ENCODE data around the gene MFSD11.
"Not testable (repeated sequence)": the region's sequence is repeated elsewhere in the genome, so short reads cannot be mapped to it uniquely, and the experiment has no call there.

Gene MFSD11

GRCh38 chr17:76797241-76797840 is 59.4 kb downstream of the MFSD11 start:
- no peak for DNase-seq (ENCODE audit: low read depth)

GRCh38 chr17:76801706-76802105 is 63.8 kb downstream of the MFSD11 start:
- no peak for DNase-seq (ENCODE audit: low read depth)

DNA sequence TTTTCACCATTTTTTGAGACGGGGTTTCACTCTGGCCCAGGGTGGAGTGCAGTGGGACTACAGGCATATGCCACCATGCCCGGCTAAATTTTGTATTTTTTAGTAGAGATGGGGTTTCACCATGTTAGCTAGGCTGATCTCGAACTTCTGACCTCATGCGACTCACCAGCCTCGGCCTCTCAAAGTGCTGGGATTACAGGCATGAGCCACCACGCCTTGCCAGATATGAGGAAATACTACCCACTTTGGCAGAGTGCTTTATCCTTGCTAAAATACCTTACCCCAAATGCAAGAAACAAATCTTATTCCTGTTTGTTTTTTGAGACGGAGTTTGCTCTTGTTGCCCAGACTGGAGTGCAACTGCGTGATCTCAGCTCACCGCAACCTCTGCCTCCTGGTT is 67.4 kb downstream of the MFSD11 start:
- peak; percentile 32 for DNase-seq (ENCODE audit: low read depth)

DNA sequence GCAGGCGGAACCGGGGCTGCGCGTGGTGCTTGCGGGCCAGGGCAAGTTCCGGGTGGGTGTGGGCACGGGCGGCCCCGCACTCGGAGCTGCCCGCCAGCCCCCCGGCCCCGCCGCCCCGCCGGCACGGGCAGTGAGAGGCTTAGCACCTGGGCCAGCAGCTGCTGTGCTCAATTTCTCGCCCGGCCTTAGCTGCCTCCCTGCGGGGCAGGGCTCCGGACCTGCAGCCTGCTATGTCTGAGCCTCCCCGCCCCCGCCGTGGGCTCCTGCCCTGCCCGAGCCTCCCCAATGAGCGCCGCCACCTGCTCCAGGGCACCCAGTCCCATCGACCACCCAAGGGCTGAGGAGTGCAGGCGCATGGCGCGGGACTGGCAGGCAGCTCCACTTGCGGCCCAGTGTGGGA is 68.2 kb downstream of the MFSD11 start:
- DNase-seq (ENCODE audit: low read depth) = not testable (repeated sequence)

DNA sequence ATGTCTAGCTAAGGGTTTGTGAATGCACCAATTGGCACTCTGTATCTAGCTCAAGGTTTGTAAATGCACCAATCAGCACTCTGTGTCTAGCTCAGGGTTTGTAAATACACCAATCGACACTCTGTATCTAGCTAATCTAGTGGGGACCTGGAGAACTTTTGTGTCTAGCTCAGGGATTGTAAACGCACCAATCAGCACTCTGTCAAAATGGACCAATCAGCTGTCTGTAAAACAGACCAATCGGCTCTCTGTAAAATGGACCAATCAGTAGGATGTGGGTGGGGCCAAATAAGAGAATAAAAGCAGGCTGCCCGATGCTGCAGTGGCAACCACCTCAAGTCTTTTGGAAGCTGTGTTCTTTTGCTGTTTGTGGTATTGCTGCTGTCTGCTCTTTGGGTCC is 68.8 kb downstream of the MFSD11 start:
- DNase-seq (ENCODE audit: low read depth) = not testable (repeated sequence)

DNA sequence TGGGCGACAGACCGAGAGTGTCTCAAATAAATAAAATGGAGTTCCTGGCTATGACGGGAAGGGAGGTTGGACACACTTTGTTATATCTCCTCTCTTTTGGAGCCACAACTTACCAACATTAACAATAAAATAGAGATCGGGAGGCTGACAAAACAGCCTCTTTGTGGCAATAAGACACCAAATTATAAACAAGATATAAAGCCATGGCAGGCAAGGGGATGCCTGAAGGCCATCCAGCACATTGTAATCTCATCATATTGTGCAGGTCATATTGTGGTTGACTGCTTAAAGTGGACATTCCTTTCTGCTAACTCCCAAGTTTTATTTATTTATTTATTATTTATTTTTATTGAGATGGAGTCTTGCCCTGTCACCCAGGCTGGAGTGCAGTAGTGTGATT is 70.4 kb downstream of the MFSD11 start:
- no peak for DNase-seq (ENCODE audit: low read depth)

DNA sequence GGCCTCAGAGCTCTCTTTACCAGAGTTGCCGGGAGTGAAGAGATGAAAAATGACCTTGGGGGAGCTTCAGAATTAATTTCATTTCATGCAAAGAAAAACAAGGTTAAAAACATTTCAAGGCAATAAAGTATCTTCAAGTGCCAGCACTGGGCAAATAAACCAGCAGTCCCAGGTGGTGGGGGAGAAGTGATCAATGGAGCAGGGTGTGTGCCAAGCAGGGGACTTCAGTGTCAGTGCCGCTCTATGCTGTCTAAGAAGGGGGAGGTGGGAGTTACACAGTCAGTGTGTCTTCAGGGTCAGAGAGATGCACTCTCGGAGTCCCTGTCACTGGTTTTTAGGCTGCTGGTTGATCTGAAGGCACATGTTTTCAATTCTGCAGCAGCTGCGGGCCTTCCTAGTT is 73.0 kb downstream of the MFSD11 start:
- no peak for DNase-seq (ENCODE audit: low read depth)

DNA sequence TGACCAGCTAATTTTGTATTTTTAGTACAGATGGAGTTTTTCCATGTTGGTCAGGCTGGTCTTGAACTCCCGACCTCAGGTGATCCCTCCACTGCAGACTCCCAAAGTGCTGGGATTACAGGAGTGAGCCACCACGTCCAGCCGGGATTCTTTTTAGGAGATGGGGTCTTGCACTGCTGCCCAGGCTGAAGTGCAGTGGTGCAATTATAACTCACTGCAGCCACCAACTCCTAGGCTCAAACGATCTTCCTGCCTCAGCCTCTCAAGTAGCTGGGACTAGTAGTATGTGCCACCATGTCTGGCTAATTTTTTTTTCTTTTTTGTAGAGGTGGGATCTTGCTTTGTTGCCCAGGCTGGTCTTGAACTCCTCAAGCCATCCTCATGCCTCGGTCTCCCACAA is 73.9 kb downstream of the MFSD11 start:
- DNase-seq (ENCODE audit: low read depth) = no peak

GRCh38 chr17:76812263-76812662 is 74.3 kb downstream of the MFSD11 start:
- DNase-seq (ENCODE audit: low read depth) = no peak

DNA sequence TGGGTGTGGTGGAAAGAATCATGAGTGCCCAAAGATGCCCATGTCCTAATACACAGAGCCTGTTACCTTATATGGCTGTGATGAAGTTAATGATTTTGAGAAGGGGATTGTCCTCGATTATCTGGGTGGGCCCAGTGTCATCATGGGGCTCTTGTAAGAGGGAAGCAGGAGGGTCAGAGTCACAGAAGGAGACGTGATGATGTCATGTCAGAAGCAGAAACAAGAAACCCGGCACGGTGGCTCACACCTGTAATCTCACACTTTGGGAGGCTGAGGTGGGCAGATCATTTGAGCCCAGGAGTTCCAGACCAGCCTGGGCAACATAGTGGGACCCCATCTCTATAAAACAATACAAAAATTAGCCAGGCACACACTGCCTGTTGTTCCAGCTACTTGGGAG is 75.0 kb downstream of the MFSD11 start:
- no peak for DNase-seq (ENCODE audit: low read depth)

GRCh38 chr17:76815907-76816589 is 78.1 kb downstream of the MFSD11 start:
- not testable (repeated sequence) for DNase-seq (ENCODE audit: low read depth)

DNA sequence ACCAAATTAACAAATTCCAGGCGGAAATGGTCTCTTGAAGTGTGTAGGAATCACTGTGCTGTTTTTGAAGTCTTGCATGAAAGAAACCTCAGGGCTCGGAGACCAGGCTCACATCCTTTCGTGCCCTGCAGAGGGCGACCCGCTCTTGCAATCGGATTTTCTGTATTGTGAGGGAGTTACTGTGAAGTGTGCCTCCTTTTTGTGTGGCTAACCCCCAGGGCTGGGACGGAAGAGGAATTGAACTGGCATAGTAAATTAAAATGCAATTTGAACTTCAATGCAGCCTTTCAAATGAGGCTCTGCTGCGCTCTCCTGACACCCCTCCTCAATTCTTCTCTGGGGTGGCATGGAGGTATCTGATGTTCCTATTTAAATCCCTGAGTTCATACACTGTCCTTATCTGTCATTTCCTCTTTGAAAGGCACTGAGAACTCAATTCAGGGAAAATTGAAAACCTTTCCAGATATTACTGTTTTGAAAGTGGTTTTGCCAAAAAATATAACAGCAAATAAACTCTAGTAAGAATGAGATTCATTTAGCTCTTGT is 78.7 kb downstream of the MFSD11 start:
- peak; percentile 7 for DNase-seq (ENCODE audit: low read depth)

- DNase-seq (ENCODE audit: low read depth) = no peak
Measured at GRCh38 chr17:76820039-76820438, 82.1 kb downstream of the MFSD11 start.

DNA sequence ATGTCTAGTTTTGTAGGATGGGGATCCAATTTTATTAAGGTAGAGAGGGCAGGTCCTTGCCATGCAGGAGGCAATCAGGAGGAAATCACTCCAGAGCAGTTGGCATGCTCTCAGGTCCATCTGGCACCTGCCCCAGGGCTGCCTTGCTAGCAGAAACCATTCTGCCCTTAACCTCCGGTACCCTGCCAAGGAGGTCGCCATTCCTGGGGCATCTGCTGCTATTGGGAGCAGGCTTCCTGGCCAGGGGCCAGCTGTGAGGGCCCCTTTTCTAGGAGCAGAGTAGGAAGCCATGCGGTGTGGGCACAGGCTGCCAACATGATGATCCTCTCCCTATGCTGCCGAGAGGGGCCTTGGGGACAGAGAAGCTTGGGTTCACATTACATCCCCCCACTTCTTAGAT is 82.6 kb downstream of the MFSD11 start:
- DNase-seq (ENCODE audit: low read depth) = no peak

- DNase-seq (ENCODE audit: low read depth) = no peak
Measured at GRCh38 chr17:76822184-76822778, 84.4 kb downstream of the MFSD11 start.

DNA sequence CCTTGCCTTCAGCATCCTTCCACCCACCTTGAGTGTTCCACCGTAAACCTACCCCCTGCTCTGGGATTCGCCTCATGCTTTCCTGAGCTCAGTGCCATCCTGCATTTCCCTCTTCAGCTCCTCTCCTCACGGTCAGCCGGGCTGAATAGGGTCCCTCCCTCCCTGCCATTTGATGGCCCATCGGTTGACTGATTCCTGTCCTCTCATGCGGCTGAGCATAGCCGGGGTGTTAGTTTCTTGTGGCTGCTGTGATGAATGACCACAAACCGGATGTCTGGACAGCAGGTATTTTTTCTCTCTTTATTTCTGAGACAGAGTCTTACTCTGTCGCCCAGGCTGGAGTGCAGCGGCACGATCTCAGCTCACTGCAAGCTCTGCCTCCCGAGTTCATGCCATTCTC is 86.2 kb downstream of the MFSD11 start:
- no peak for DNase-seq (ENCODE audit: low read depth)

DNA sequence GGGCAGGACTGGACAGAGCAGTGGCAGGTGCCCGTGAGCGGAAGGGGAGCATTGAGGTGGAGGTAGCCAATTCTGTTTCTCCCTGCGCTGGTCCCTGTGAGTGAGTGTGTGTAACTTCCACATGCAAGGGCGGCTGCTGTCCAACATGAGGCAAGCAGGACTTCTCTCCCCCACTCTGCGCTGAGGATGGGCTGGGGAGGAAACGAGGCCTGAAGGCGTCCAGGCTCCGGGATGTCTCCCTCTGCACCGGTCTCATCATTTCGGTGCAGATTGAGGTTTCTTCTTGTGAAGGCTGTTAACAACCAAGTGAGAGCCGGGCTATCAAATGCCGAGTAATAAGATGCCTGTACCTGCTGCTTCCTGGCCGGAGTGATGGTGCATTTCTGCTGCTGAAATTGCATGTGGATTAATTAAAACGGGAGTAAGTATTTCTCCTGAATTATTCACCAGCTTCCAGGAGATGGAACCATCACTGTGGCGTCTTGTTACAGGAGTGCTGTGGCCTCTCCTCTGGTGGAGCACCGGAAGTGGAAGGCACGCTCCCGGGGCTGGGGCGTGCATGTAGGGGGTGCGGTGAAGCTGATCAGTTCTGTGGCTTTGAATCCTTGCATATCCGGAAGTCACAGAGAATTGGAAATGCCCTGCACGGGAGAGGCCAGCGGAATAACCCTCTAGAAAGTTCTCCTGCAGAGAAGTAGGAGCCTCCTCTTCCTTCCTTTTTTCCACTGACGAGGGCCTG is 88.6 kb downstream of the MFSD11 start:
- no peak for DNase-seq (ENCODE audit: low read depth)

DNA sequence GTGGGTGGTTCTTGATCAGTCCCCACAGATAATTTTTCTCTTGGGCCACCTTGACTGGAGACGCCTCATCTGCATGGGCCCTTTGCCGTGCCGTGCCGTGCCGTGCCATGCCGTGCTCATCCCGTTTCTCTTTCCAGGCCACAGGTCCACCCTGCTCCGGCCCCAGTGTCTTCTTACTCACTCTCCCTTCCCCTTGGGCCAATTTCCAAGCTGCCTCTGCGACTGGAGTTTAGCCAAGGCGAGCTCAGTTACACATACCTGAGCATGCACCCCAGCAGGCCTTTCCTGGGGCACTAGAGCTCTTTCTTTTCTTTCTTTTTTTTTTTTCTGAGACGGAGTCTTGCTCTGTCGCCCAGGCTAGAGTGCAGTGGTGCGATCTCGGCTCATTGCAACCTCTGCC is 89.8 kb downstream of the MFSD11 start:
- no peak for DNase-seq (ENCODE audit: low read depth)

All from GM04504 (cell line).